Breast epithelium (tissue), 4 donors: ENCODE results near the gene ASIC1. TPM values are rescaled to one million over a fixed set of nuclear protein-coding genes. Genes with fewer than 3 reads are reported as not detected.

ENCODE experiments used
- DNase-seq, 2 donors: peaks; one replicate each; pipeline ENCODE4 v3.0.0-alpha.2; 2019; ENCODE audit warnings: low spot score in 2 of 2
- H3K27ac ChIP-seq, 2 donors: fragments of 200-600 bp; sonication (generic) in 1 of 2; one replicate each; pipeline ENCODE4 v1.5.1; 2016 to 2019; ENCODE audit warnings: mild to moderate bottlenecking in 1 of 2
- H3K27me3 ChIP-seq, 2 donors: fragments of 200-600 bp; sonication (generic) in 1 of 2; one replicate each; pipeline versions ENCODE4 v1.5.1 to v1.6.0; 2017 to 2019; ENCODE audit warnings: control low read depth in 1 of 2, mild to moderate bottlenecking in 1 of 2
- H3K36me3 ChIP-seq: fragments of 200-600 bp; one replicate; pipeline ENCODE4 v1.5.1; 2019
- H3K4me1 ChIP-seq, 2 donors: fragments of 200-600 bp; sonication (generic); one replicate each; pipeline ENCODE4 v1.5.1; 2016 to 2019; ENCODE audit warnings: control low read depth in 1 of 2
- H3K4me3 ChIP-seq, 3 donors: fragments of 200-600 bp; sonication (generic); 1 replicate in 2 of 3; 2 replicates in 1 of 3; pipeline ENCODE4 v1.5.1; 2016 to 2019; ENCODE audit warnings: mild to moderate bottlenecking in 3 of 3, moderate library complexity in 2 of 3
- H3K9me3 ChIP-seq, 2 donors: fragments of 200-600 bp; sonication (generic) in 1 of 2; one replicate each; pipeline ENCODE4 v1.5.1; 2016 to 2019; ENCODE audit warnings: control low read depth in 1 of 2
- CTCF ChIP-seq, 3 donors: fragments of 450-650 bp; IDR thresholded peaks; one replicate each; pipeline ENCODE4 v1.5.1; 2016 to 2017; ENCODE audit warnings: antibody characterized with exemption in 3 of 3, mild to moderate bottlenecking in 3 of 3, moderate library complexity in 3 of 3
- POLR2A ChIP-seq: fragments of 450-650 bp; IDR thresholded peaks from one replicate; pipeline ENCODE4 v1.6.1; 2016; ENCODE audit warnings: antibody characterized with exemption, mild to moderate bottlenecking, moderate library complexity
- POLR2AphosphoS5 ChIP-seq, 3 donors: sonication (generic); formaldehyde crosslinking; IDR thresholded peaks; one replicate each; pipeline ENCODE4 v1.6.1; 2017; ENCODE audit warnings: antibody characterized with exemption in 3 of 3
- intact Hi-C: fragments of 100-400 bp; cut with DNase I; formaldehyde crosslinking; loops from one replicate; pipeline ENCODE4 v1.15.1; 2023; ENCODE audit warnings: low total_unique reads
- total RNA-seq, 3 donors: library from RNA; depleted of rRNA; stranded (reverse); fragments of >200 nt; gene quantifications; one replicate each; pipeline ENCODE4 v1.1.0, GENCODE V29; 2016

Gene ASIC1
- total RNA-seq, 3 donors from 2014 or later, result 0.80 to 0.98 (median 0.88) TPM

DNA sequence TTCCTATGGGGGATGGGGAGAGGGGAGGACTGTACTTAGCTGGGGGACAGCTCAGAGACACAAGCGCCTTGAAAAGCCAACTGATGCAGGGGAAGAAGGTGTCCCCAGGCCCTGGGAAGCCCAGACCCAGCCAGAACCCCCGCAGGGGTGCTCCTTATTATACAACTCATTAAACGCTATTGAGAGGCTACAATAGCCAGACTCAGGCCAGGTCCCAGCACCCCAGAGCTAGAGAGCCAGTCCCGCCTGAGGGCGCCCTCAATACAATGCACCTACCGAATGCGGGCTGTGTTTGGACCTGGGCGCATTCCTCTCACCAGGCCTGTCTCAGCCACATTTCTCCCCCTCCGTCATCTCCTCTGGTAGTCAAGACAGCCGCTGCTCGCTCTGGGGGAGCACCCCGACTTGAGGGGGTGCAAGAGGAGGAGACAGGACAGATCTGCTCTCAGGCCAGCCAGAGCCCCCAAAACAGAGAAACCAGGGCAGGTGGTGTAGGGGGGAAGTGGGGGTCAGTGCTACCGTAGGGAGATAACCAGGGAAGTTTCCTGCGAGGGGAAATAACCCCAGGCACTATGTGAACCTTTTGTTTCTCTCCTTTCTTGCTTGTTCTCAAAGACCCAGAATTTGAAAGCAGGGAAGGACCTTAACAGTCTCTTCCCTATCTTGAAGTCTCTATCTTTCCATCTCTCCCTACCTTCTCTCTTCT lies 6.1 kb upstream of the ASIC1 start:
- no peak for DNase-seq
- Histone ChIP-seq H3K27ac (peak overlapping the region in 1 of 2 donors; percentile 12), H3K4me1 (peaks cover 0 to 6% of the 10 kb centered on the region in 2 donors), H3K36me3 (no peaks in the 10 kb centered on the region), H3K4me3 (peak overlapping the region in 2 of 3 donors; percentile 34 to 45), H3K27me3 (no peaks in the 10 kb centered on the region), H3K9me3 (no peaks in the 10 kb centered on the region)
- no peak for TF ChIP-seq CTCF (IDR thresholded peaks at IDR 0.05)
- TF ChIP-seq POLR2AphosphoS5 (IDR thresholded peaks at IDR 0.05), result no peak
- no peak for TF ChIP-seq POLR2A
- intact Hi-C loops, result loop anchor here (10.0 kb wide), 1 partner anchor 276 kb away; no protein-coding TSS in a partner anchor

DNA sequence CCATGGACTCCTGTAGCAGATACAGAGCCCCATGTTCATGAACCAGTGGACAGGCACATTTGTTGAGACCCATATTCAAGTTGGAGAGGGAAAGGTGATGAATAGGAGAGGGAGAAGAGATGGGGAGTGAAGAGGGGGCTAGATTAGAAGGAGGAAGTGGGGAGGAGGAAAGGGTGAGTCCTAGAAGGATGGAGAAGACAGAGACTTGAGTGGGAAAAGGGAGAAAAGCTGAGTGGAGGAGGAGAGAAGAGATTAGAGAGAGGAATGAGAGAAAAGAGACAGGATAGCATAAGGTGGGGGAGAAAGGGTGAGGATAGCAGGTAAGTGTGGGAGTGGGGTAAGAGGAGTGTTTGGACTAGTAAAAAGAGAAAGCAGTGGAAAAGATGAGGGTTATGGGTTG lies 4.9 kb upstream of the ASIC1 start:
- H3K27me3 ChIP-seq, result peaks cover 0 to 4% of the 10 kb centered on the region in 2 donors
- no peaks in the 10 kb centered on the region for H3K9me3 ChIP-seq
- H3K4me1 ChIP-seq, result peaks cover 0 to 13% of the 10 kb centered on the region in 2 donors
- no peaks in the 10 kb centered on the region for H3K36me3 ChIP-seq
- no peak for TF ChIP-seq CTCF (IDR thresholded peaks at IDR 0.05)
- no peak for TF ChIP-seq POLR2AphosphoS5 (IDR thresholded peaks at IDR 0.05)
- TF ChIP-seq POLR2A, result no peak
- no peak for DNase-seq
- no peak overlapping the region for H3K4me3 ChIP-seq
- intact Hi-C loops, result loop anchor here (10.0 kb wide), 1 partner anchor 278 kb away; no protein-coding TSS in a partner anchor
- H3K27ac ChIP-seq, result no peak overlapping the region

GRCh38 chr12:50052964-50053363 lies 4.4 kb upstream of the ASIC1 start:
- intact Hi-C loops, result loop anchor here (10.0 kb wide), 1 partner anchor 278 kb away; no protein-coding TSS in a partner anchor
- peaks cover 3 to 13% of the 10 kb centered on the region in 2 donors for H3K4me1 ChIP-seq
- DNase-seq, result no peak
- H3K27me3 ChIP-seq, result peaks cover 0 to 4% of the 10 kb centered on the region in 2 donors
- H3K9me3 ChIP-seq, result no peaks in the 10 kb centered on the region
- no peak overlapping the region for H3K4me3 ChIP-seq
- no peak overlapping the region for H3K27ac ChIP-seq
- no peaks in the 10 kb centered on the region for H3K36me3 ChIP-seq
- TF ChIP-seq POLR2AphosphoS5 (IDR thresholded peaks at IDR 0.05) (no peak), CTCF (IDR thresholded peaks at IDR 0.05) (no peak), POLR2A (no peak)

GRCh38 chr12:50053583-50053982 lies 3.8 kb upstream of the ASIC1 start:
- H3K4me1 ChIP-seq, result peaks cover 6 to 13% of the 10 kb centered on the region in 2 donors
- no peak for TF ChIP-seq POLR2AphosphoS5 (IDR thresholded peaks at IDR 0.05)
- TF ChIP-seq POLR2A, result no peak
- TF ChIP-seq CTCF (IDR thresholded peaks at IDR 0.05), result no peak
- H3K27me3 ChIP-seq, result peaks cover 0 to 4% of the 10 kb centered on the region in 2 donors
- H3K9me3 ChIP-seq, result no peaks in the 10 kb centered on the region
- no peak for DNase-seq
- no peak overlapping the region for H3K4me3 ChIP-seq
- intact Hi-C loops, result loop anchor here (10.0 kb wide), 1 partner anchor 279 kb away; no protein-coding TSS in a partner anchor
- H3K27ac ChIP-seq, result no peak overlapping the region
- no peaks in the 10 kb centered on the region for H3K36me3 ChIP-seq
